Muscle layer of duodenum (tissue), 2 donors: Measurements from ENCODE around the gene FAM53B.

Source experiments
- H3K27ac ChIP-seq: one replicate; pipeline ENCODE4 v1.7.0; 2013; ENCODE audit warnings: mild to moderate bottlenecking, low read length
- H3K27me3 ChIP-seq: one replicate; pipeline ENCODE4 v1.7.0; 2013; ENCODE audit warnings: low read depth, mild to moderate bottlenecking, control low read depth, low read length
- H3K36me3 ChIP-seq, 2 donors: one replicate each; pipeline ENCODE4 v1.7.0; 2013; ENCODE audit warnings: low read length in 2 of 2, control low read depth in 1 of 2, mild to moderate bottlenecking in 1 of 2; ENCODE audit not compliant: insufficient read depth in 2 of 2, control insufficient read depth in 1 of 2
- H3K4me1 ChIP-seq, 2 donors: one replicate each; pipeline ENCODE4 v1.7.0; 2013; ENCODE audit warnings: low read length in 2 of 2, mild to moderate bottlenecking in 2 of 2, control low read depth in 1 of 2, moderate library complexity in 1 of 2; ENCODE audit not compliant: insufficient read depth in 2 of 2, control insufficient read depth in 1 of 2
- H3K4me3 ChIP-seq, 2 donors: one replicate each; pipeline ENCODE4 v1.7.0; 2013; ENCODE audit warnings: low read length in 2 of 2, low read depth in 1 of 2, mild to moderate bottlenecking in 1 of 2
- H3K9me3 ChIP-seq, 2 donors: one replicate each; pipeline ENCODE4 v1.7.0; 2013; ENCODE audit warnings: low read length in 2 of 2, control low read depth in 1 of 2, mild to moderate bottlenecking in 1 of 2; ENCODE audit not compliant: control insufficient read depth in 1 of 2
- donor health status: healthy.

Gene FAM53B

DNA sequence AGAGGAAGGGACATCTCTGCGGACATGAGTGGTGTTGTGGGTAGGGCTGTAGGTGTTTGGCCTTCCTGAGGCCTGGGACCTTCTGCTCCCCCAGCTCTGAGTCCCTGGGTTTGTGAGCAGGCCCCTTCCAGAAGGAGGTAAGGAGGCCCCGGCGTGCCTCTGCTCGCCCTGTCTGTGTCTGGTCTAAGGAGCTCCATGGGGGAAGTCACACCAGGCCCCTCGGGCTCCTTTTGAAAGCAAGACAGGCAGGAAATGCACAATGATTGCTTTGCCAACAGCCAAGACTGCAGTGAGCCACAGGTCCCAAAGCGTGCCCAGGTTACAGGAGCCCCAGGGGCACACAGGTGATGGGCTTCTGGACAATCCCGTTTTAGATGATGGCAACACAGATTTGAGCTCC is 89.5 kb downstream of the FAM53B start:
- H3K4me1 ChIP-seq: peaks cover 6 to 15% of the 10 kb centered on the region in 2 donors
- no peaks in the 10 kb centered on the region for H3K9me3 ChIP-seq
- no peak overlapping the region for H3K4me3 ChIP-seq
- H3K36me3 ChIP-seq: peaks cover 0 to 11% of the 10 kb centered on the region in 2 donors
- no peaks in the 10 kb centered on the region for H3K27me3 ChIP-seq
- peak overlapping the region; percentile 22 for H3K27ac ChIP-seq

DNA sequence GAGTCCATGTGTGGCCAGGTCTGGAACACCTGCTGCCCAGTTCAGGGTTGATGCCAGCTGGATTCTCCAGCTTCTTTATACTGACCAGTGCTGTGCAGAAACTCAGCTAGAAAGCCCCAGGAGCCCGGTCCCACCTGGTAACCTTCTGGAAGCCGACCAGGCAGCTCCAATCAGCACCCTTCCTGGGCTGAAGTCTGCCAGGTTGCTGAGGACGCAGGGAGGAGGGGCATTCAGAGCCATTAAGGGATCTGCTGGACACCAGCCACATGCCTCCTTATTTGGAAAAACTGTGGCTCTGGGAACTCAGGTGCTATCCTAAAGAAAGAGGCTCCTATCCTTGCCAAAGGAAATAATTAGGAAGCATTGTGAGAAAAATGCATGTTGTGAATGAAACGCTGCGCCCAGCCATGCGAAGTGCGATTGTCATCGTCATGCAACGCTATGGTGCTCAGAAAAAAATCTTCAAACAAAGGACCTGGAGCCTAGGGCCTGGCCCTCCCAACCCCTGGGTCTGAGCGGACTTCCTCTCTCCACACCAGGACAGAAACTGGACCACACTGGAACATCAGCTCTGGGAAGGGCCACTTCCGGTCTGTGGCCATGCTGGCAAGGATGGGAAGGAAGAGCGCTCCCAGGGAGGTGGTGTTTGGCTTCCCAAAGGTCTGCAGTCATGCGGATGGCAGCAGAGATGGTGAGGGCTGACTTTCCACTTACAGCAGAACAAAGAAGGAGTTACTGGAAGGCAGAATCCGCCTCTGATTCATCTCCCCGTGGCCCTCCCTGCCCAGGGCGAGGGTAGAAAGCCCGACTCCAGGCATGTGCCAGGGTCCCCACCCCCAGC is 90.1 kb downstream of the FAM53B start:
- H3K27ac ChIP-seq: peak overlapping the region; percentile 22
- H3K4me3 ChIP-seq: no peak overlapping the region
- H3K27me3 ChIP-seq: no peaks in the 10 kb centered on the region
- peaks cover 0 to 11% of the 10 kb centered on the region in 2 donors for H3K36me3 ChIP-seq
- H3K9me3 ChIP-seq: no peaks in the 10 kb centered on the region
- peaks cover 13 to 22% of the 10 kb centered on the region in 2 donors for H3K4me1 ChIP-seq

DNA sequence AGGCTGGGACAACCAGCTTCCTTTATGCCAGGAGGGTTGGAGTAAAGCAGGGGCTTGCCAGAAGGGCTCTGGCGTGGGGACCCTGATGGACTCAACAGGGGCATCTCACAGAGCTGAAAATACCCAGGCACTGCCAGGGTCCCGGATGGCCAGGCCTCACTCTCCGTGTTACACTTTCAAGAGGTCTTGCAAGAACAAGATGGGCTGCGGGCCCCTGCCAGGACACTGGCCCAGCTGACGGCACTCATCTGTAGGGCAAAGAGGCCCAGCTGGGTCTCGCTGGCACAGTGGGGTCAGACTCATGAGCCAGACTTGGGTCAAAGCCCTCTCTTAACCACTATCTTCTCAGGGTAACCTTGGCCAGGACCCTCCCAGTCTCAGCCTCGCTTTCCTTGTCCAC is 90.9 kb downstream of the FAM53B start:
- no peaks in the 10 kb centered on the region for H3K27me3 ChIP-seq
- no peaks in the 10 kb centered on the region for H3K9me3 ChIP-seq
- no peak overlapping the region for H3K4me3 ChIP-seq
- H3K27ac ChIP-seq: no peak overlapping the region
- H3K36me3 ChIP-seq: peaks cover 0 to 11% of the 10 kb centered on the region in 2 donors
- H3K4me1 ChIP-seq: peaks cover 20 to 29% of the 10 kb centered on the region in 2 donors

DNA sequence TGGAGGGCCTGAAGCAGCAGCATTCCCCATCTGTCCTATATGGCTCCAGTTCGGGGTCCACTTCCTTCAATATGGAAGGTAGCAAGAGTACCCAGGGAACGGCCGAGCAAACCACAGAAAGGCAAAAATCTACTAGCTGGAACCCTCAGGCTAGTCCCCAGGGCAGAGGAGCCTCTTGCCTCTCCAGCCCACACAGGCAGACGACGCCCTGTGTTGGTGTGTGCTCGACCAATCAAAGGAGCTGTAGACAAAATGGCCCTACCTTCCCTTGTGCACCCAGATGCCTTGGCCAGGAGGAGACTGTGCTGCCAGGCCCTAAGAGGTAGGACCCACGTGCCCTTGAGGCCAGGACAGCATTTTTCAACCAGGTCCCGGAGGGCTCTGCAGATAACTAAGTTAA is 91.5 kb downstream of the FAM53B start:
- H3K27me3 ChIP-seq: no peaks in the 10 kb centered on the region
- peaks cover 26 to 35% of the 10 kb centered on the region in 2 donors for H3K4me1 ChIP-seq
- no peaks in the 10 kb centered on the region for H3K9me3 ChIP-seq
- no peak overlapping the region for H3K27ac ChIP-seq
- H3K36me3 ChIP-seq: peaks cover 0 to 11% of the 10 kb centered on the region in 2 donors
- H3K4me3 ChIP-seq: no peak overlapping the region

DNA sequence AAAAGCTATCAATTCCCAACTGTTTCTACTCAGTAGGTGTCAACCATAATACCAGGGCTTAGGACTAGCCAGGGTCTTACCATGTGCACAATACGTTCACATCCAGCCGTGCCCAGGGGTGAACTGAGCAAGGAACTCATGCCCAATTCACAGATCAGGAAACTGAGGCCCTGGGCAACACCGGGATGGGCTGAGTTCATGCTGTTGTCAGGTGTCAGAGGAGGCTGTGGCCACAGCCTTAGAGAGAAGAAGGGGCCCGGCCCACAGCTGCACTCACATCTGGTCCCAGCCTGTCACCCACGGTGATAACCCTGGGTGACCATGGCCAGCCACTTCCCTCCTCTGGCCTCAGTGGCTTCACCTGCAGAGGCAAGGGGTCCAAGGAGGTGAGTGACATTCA is 92.0 kb downstream of the FAM53B start:
- H3K27ac ChIP-seq: no peak overlapping the region

DNA sequence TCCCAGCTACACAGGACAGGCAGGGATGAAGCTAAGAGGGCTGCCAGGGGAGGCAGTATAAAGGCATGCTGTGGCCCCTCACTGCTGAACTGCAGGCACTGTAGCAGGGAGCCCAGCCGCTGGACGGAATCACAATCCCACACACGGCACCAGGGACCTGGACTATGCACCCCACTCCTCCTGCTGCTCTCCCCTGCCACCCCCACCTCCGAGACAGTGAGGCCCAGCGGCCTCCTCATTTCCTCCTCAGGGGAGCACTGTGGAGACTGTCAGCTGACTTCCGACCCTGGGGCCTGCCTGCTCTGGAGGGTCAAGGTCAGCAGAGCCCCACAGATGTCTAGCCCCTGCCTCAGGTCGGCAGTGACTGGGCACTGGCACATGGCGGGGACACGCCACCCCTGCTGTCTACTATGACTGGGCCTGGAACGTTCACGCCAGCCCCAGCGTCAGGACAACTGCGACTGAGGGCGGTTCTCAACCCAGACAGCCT is 92.7 kb downstream of the FAM53B start:
- H3K27ac ChIP-seq: no peak overlapping the region
- peaks cover 39 to 48% of the 10 kb centered on the region in 2 donors for H3K4me1 ChIP-seq
- no peak overlapping the region for H3K4me3 ChIP-seq
- H3K9me3 ChIP-seq: no peaks in the 10 kb centered on the region
- H3K36me3 ChIP-seq: peaks cover 0 to 11% of the 10 kb centered on the region in 2 donors
- no peaks in the 10 kb centered on the region for H3K27me3 ChIP-seq

More for the DNA sequence above, 92.0 kb downstream of the FAM53B start:
- no peaks in the 10 kb centered on the region for H3K27me3 ChIP-seq
- H3K4me1 ChIP-seq: peaks cover 31 to 40% of the 10 kb centered on the region in 2 donors
- H3K9me3 ChIP-seq: no peaks in the 10 kb centered on the region
- no peak overlapping the region for H3K4me3 ChIP-seq
- peaks cover 0 to 11% of the 10 kb centered on the region in 2 donors for H3K36me3 ChIP-seq

DNA sequence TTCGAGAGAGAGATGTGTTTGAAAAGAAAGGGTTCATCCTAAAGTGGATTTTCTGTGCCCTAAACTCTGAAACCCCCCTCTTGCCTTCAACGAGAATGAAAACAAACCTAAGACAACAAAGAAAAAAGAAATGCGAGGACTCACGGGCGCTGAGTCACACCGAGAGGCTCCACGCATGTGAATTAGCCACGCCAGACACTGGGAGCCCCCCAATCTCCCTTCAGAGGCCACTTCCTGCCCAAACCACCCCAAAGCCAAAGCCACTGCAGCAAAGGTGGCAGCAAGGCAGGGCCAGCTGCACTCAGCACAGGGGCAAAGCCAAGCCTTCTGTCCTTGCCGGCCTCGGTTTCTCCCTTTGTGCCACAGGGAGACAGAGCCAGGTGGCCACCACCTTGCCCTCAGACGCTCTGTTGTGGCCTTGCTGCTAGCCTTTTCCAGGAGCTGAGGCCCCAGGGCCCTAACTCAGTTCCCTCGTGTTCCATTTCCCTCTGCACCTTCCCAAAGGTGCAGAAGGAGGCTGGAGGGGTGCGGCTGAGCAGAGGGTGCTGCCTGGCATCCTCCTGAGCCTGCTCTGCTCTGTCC is 93.3 kb downstream of the FAM53B start:
- Histone ChIP-seq H3K36me3 (peaks cover 0 to 6% of the 10 kb centered on the region in 2 donors), H3K4me3 (no peak overlapping the region), H3K27ac (no peak overlapping the region), H3K9me3 (no peaks in the 10 kb centered on the region), H3K4me1 (peaks cover 44 to 53% of the 10 kb centered on the region in 2 donors), H3K27me3 (no peaks in the 10 kb centered on the region)

DNA sequence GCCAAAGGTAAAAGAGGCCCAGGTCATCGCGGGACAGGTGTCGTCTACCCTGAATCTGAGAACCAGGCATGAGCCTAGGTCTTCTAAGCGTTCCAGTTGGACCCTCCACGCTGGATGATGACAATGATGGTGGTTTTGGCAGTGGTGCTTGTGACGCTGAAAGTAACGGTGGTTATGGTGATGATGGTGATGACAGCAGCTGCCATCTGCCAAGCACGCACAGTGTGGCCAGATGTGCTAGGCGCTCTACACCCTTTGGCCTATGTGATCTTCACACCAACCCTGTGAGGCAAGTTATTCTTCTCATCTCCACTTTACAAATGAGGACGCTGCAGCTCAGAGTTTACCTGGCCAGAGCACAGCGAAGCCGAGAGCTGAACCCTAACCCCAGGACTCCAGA is 93.9 kb downstream of the FAM53B start:
- Histone ChIP-seq H3K27ac (peak overlapping the region; percentile 13), H3K4me3 (no peak overlapping the region), H3K4me1 (peaks cover 51 to 60% of the 10 kb centered on the region in 2 donors), H3K27me3 (no peaks in the 10 kb centered on the region), H3K36me3 (no peaks in the 10 kb centered on the region), H3K9me3 (no peaks in the 10 kb centered on the region)

DNA sequence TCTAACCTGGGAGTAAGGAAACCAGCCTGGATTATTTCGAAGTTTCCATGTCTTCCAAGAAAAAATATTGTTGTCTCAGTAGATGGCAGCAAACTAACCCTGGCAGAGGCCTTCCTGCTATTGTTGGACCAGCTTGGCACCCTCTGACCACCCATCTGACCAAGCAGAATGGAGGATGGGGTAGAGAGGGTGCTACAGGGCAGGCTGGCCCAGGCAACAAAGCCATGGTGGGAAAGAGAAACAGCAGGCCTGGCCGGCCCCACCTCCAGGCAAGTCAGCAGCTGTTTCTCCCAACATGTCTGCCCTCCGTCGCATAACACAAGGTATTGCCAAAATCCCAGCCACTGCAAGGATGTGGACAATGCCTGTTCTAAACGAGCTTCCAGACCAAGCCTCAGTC is 95.0 kb downstream of the FAM53B start:
- H3K9me3 ChIP-seq: no peaks in the 10 kb centered on the region
- H3K36me3 ChIP-seq: no peaks in the 10 kb centered on the region
- no peaks in the 10 kb centered on the region for H3K27me3 ChIP-seq
- H3K4me3 ChIP-seq: peak overlapping the region in 1 of 2 donors; percentile 22
- H3K27ac ChIP-seq: peak overlapping the region; percentile 42
- peaks cover 51 to 70% of the 10 kb centered on the region in 2 donors for H3K4me1 ChIP-seq

DNA sequence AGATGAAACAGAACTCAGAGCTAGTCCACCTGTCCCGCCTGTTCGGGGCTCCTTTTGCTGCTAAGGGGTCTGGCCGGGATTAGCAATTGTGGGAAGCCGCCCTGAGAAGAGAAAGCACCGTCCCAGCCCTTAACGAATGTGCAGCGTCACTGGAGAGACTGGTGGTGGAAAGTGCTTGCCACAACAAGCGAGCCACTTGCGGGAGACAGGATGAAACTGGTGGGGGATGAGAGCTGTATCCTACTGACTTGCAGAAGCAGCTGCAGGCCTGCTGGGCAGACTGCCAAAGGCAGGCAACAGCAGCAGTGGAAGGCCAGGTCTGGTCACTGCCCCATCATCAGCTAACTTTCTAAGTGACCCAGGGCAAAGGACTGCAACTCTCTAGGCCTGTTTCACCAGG is 95.4 kb downstream of the FAM53B start:
- Histone ChIP-seq H3K4me1 (peaks cover 51 to 72% of the 10 kb centered on the region in 2 donors), H3K4me3 (peak overlapping the region in 1 of 2 donors; percentile 22), H3K27ac (peak overlapping the region; percentile 42), H3K36me3 (no peaks in the 10 kb centered on the region), H3K27me3 (no peaks in the 10 kb centered on the region), H3K9me3 (no peaks in the 10 kb centered on the region)

DNA sequence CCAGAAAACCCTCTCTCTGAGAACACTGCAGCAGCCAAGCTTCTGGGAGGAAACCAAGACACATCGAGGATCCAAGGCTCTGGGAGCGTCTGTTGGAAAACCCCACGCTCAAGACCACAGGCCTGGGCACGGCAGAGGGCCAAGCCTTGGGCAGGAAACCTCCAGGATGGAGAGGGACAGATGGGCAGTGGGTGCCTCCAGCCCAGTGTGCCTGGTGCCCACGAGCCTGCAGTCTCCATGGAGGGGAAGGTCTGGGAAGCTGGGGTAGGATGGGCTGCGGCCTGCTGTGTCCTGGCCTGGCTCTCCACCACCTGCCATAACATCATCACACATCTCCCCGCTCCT is 96.1 kb downstream of the FAM53B start:
- H3K4me1 ChIP-seq: peaks cover 51 to 72% of the 10 kb centered on the region in 2 donors
- peak overlapping the region in 1 of 2 donors; percentile 22 for H3K4me3 ChIP-seq
- no peaks in the 10 kb centered on the region for H3K27me3 ChIP-seq
- no peaks in the 10 kb centered on the region for H3K36me3 ChIP-seq
- no peaks in the 10 kb centered on the region for H3K9me3 ChIP-seq
- no peak overlapping the region for H3K27ac ChIP-seq
